ENCODE measurements around the gene LENG8. TPM values are rescaled to one million over a fixed set of nuclear protein-coding genes. Genes with fewer than 3 reads are reported as not detected.
A peak's percentile ranks its signal among the peaks of the same experiment; 100 is the strongest.

Gene LENG8
- total RNA-seq, 1 donor from 2014 or later: 209 TPM

DNA sequence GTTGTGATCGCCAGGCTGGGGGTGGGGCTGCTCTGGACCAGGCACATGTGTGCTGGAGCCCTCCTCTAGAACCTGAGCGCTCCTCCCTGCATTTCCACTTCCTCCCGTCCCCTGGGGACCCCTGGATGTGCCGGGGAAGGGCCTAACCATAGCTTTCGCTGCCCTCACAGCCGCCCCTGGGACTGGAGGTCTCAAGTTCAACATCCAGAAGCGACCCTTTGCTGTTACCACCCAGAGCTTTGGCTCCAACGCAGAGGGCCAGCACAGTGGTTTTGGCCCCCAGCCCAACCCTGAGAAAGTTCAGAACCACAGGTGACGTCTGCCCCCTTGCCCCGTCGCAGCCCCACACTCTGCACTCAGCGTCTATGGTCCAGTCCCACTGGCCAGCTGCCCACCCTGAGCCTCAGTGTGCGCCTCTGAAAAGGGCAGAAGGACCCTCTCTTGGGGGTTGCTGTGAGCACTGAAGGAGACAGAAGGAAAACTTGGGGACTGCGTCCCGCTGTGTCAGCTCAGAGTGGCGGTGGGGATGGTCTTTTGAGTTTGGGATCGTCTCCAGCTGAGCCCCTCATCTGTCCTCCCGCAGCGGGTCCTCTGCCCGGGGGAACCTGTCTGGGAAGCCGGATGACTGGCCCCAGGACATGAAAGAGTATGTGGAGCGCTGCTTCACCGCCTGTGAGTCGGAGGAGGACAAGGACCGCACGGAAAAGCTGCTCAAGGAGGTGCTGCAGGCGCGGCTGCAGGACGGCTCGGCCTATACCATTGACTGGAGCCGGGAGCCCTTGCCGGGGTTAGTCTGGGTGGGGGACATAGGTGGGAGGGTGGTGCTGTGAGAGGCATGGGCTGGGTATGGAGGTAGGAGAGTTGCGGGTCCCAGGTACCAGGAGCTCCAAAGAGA is 6.0 kb downstream of the LENG8 start:
- Mint-ChIP-seq H3K4me3 (ENCODE audit: low read depth) (no peak overlapping the region), H3K36me3 (ENCODE audit: low read depth) (peaks cover 84% of the 10 kb centered on the region), H3K9me3 (no peaks in the 10 kb centered on the region), H3K27ac (no peak overlapping the region), H3K4me1 (ENCODE audit: low read depth) (peaks cover 19% of the 10 kb centered on the region), H3K27me3 (ENCODE audit: low read depth) (no peaks in the 10 kb centered on the region)
- intact Hi-C loops (cut with micrococcal nuclease): no loop called here
- no peak for DNase-seq (ENCODE audit: low spot score)

DNA sequence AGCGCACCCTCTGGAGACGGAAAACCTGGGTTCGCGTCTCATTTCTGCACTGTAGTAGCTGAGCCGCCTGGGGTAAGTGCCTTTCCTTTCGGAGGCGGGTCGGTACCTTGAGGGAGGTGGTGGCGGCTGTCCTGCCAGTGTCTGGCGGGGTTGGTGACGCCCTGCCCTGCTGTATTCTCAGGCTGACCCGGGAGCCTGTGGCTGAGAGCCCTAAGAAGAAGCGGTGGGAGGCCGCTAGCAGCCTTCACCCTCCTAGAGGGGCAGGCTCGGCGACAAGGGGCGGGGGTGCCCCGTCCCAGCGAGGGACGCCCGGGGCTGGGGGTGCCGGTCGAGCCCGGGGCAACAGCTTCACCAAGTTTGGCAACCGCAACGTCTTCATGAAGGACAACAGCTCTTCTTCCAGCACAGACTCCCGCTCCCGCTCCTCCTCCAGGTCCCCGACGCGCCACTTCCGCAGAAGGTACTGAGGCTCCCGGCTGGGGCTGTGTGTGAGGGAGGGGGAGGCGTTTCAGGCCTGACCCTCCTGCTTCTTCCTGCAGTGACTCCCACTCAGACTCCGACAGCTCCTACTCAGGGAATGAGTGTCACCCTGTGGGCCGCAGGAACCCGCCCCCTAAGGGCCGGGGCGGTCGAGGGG is 6.9 kb downstream of the LENG8 start:
- Mint-ChIP-seq H3K36me3 (ENCODE audit: low read depth) (peaks cover 80% of the 10 kb centered on the region), H3K27me3 (ENCODE audit: low read depth) (no peaks in the 10 kb centered on the region), H3K4me3 (ENCODE audit: low read depth) (no peak overlapping the region), H3K4me1 (ENCODE audit: low read depth) (peaks cover 11% of the 10 kb centered on the region), H3K27ac (no peak overlapping the region), H3K9me3 (no peaks in the 10 kb centered on the region)
- DNase-seq (ENCODE audit: low spot score): no peak
- intact Hi-C loops (cut with micrococcal nuclease): no loop called here

DNA sequence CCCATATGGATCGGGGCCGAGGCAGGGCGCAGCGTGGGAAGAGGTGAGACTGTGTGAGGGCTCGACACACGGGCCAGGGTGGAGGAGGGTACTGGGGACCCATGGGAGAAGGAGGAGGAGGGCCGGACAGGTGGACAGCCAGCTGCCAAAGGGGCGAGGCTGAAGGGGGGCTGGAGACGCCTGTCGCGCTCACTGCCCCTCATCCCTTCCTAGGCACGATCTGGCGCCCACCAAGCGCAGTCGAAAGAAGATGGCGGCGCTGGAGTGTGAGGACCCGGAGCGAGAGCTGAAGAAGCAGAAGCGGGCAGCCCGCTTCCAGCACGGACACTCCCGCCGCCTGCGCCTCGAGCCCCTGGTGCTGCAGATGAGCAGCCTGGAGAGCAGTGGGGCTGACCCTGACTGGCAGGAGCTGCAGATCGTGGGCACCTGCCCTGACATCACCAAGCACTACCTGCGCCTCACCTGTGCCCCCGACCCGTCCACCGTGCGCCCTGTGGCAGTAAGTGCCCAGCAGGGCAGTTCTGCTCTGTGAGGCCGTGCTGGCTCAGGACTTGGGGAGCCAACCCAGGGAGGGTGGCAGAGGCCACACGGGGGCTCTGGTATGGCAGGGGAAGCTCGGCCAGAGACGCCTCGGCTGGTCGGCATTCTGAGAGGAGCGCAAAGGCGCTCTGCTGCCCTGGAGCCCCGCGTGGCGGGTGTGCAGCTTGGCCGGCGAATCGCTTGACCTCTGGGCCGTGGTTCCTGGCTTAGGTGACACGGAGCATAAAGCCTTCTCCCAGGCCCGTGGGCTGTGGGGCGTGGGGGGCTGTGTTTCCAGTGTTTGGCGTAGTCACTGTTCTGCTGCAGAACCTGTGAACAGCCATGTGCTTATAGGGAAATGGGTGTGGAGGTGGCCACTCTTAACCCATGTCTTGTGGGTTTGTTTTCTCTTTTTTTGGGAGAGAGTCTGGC is 7.7 kb downstream of the LENG8 start:
- no peak for DNase-seq (ENCODE audit: low spot score)
- Mint-ChIP-seq H3K36me3 (ENCODE audit: low read depth) (peaks cover 78% of the 10 kb centered on the region), H3K4me3 (ENCODE audit: low read depth) (no peak overlapping the region), H3K27me3 (ENCODE audit: low read depth) (no peaks in the 10 kb centered on the region), H3K27ac (no peak overlapping the region), H3K4me1 (ENCODE audit: low read depth) (peaks cover 6% of the 10 kb centered on the region), H3K9me3 (no peaks in the 10 kb centered on the region)
- intact Hi-C loops (cut with micrococcal nuclease): no loop called here

DNA sequence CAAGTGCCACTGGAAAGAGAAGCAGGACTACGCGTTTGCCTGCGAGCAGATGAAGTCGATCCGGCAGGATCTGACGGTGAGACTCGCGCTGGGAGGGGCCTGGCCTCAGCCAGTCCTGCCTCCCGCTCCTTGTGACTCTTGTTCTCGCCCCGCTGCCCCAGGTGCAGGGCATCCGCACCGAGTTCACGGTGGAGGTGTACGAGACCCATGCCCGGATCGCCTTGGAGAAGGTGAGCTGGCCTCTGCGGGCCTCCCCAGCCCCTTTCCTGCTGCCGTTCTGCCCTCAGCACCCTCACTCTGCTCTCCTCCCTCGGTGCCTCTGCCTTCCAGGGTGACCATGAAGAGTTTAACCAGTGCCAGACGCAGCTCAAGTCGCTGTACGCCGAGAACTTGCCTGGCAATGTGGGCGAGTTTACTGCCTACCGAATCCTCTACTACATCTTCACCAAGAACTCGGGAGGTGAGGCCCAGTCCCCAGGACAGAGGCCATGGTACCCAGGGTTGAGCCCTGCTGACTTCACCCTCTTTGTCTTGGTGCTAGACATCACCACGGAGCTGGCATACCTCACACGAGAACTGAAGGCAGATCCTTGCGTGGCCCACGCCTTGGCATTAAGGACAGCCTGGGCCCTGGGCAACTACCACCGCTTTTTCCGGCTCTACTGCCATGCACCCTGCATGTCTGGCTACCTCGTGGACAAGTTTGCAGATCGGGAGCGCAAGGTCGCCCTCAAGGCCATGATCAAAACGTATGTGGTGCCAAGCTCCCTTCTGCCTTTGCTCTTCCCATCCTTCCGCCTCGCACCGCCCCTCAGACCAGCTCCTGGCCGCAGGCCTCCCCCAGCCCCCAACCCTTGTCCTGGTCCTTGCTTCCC is 9.0 kb downstream of the LENG8 start:
- Mint-ChIP-seq H3K4me1 (ENCODE audit: low read depth) (peaks cover 3% of the 10 kb centered on the region), H3K4me3 (ENCODE audit: low read depth) (no peak overlapping the region), H3K27ac (no peak overlapping the region), H3K27me3 (ENCODE audit: low read depth) (no peaks in the 10 kb centered on the region), H3K36me3 (ENCODE audit: low read depth) (peaks cover 69% of the 10 kb centered on the region), H3K9me3 (no peaks in the 10 kb centered on the region)
- intact Hi-C loops (cut with micrococcal nuclease): no loop called here
- no peak for DNase-seq (ENCODE audit: low spot score)

DNA sequence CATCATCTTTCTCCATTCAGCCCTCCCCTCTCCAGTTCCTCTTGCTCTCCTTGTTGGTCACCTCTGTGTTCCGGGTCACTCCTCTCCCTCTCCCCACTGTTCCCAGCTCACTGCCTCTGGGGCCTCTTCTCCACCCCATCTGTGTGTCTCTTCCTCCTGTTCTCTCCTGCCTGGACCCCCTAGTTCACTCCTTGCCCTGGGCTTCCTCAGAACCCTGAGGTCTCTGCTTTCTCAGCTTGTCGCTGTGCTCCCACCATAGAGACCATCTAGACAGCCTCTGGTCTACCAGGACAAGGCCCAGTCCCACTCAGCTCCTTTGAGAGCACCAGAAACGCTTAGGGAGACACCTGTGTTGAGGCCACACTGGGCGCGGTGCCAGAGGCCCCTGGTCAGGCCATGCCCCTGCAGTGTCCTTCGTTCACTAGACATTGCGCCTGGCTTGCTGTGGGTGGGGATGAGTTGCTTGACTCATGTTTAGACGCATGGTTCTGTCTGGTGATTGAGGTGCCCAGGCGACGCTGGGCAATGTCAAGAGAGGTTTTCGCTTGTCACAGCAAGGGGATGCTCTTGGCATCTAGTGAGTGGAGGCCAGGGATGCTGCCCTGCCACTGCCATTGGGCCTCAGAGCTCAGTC is 9.8 kb downstream of the LENG8 start:
- H3K4me1 Mint-ChIP-seq (ENCODE audit: low read depth): peaks cover 3% of the 10 kb centered on the region
- DNase-seq (ENCODE audit: low spot score): no peak
- intact Hi-C loops (cut with micrococcal nuclease): no loop called here
- no peak overlapping the region for H3K27ac Mint-ChIP-seq
- peaks cover 62% of the 10 kb centered on the region for H3K36me3 Mint-ChIP-seq (ENCODE audit: low read depth)
- H3K27me3 Mint-ChIP-seq (ENCODE audit: low read depth): no peaks in the 10 kb centered on the region
- no peak overlapping the region for H3K4me3 Mint-ChIP-seq (ENCODE audit: low read depth)
- no peaks in the 10 kb centered on the region for H3K9me3 Mint-ChIP-seq

DNA sequence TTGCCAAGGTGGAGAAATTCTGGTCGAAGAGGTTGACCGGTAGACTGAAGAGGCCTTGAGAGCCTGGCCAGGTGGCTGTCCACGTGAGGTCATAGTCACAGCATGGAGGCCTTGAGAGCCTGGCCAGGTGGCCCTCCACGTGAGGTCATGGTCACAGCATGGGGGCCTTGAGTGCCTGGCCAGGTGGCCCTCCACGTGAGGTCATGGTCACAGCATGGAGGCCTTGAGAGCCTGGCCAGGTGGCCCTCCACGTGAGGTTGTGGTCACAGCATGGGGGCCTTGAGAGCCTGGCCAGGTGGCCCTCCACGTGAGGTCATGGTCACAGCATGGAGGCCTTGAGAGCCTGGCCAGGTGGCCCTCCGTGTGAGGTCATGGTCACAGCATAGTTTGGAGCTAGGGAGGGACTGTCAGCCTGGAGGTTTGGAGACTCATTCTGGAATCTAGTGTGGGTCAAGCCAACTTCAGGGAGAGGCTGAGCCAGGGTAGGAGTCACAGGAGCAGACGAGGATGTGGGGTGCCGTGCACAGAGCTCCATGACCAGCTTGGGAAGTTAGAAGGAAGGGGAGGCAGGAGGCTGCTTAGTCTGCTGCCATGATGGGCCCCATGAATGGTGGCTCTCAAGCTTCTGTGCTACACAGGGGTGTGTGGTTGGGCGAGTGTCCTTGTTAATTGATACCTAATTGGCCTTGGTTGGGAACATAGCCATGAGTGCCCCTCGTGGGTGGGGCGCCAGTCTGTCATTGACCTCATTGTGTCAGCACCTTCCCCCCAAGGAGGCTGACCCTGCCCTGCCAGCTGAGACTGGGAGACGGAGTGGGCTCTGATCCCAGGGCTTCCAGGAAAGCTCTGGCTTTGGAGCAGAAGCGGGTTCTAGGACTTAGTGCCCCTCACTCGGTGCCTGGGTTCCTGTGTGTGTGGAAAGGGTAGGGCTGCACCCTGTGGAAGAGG is 10.6 kb downstream of the LENG8 start:
- DNase-seq (ENCODE audit: low spot score): no peak
- Mint-ChIP-seq H3K27me3 (ENCODE audit: low read depth) (no peaks in the 10 kb centered on the region), H3K9me3 (no peaks in the 10 kb centered on the region), H3K36me3 (ENCODE audit: low read depth) (peaks cover 54% of the 10 kb centered on the region), H3K4me1 (ENCODE audit: low read depth) (peaks cover 7% of the 10 kb centered on the region), H3K4me3 (ENCODE audit: low read depth) (peak overlapping the region; percentile 0), H3K27ac (no peak overlapping the region)
- intact Hi-C loops (cut with micrococcal nuclease): loop anchor here (5.0 to 10.0 kb wide), 6 partner anchors 357 to 1163 kb away; partner anchors contain the start of genes KMT5C, MYADM, NDUFA3 and OSCAR

DNA sequence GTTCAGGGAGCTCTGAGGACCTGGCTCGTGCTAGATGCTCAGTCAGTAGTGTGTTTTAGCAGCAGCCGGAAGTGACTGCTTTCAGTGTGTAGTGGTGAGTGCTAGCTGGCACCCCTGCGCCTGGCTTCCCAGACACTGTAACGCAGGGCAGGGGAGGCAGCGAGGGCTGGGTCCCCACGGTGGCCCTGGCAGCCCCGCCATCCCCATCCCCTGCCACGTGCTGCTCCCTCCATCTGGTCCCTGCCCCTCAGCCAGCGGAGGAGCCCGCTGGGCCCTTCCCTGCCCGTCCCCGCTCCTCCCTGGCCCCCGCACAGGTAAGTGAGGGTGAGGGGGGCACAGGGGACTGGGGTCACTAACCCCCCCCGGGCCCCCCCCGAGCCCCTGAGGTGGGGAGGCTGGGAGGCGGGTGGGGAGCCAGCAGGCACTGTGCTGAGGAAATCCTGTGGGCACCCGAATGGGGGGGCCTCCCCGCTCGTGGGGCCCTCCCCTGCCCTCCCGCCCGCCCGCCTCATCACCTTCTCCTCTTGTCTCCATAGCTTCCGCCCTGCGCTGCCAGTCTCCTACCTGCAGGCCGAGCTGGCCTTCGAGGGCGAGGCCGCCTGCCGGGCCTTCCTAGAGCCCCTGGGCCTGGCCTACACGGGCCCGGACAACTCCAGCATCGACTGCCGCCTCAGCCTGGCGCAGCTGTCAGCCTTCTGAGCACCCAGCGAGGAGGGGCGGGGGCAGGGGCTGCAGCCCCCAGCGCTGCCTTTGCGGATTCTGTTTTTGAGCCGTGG is 11.4 kb downstream of the LENG8 start:
- Mint-ChIP-seq H3K27me3 (ENCODE audit: low read depth) (peaks cover 2% of the 10 kb centered on the region), H3K36me3 (ENCODE audit: low read depth) (peaks cover 45% of the 10 kb centered on the region), H3K4me3 (ENCODE audit: low read depth) (no peak overlapping the region), H3K4me1 (ENCODE audit: low read depth) (peaks cover 10% of the 10 kb centered on the region), H3K27ac (no peak overlapping the region), H3K9me3 (no peaks in the 10 kb centered on the region)
- intact Hi-C loops (cut with micrococcal nuclease): loop anchor here (5.0 to 10.0 kb wide), 6 partner anchors 358 to 1162 kb away; partner anchors contain the start of genes KMT5C, MYADM, NDUFA3 and OSCAR
- DNase-seq (ENCODE audit: low spot score): no peak

DNA sequence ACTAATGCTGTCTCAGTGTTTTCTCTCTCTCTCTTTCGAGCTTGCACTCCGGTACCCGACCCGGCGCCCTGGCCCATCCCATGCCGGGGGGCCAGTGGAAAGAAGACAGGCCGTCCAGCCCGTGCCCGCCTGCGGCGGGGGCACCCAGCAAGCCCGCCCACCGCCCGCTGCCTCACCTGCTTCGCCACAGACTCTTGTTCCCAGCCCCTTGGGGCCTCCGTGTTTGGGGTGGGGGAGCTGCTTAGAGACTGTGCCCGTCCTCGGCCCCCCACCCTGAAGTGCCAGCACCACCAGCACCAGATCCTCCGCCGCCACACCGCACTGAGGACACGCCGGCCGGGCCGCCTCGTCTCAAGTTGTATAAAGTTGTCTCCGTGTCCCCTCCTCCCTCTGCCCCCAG is 12.2 kb downstream of the LENG8 start:
- intact Hi-C loops (cut with micrococcal nuclease): loop anchor here (5.0 to 10.0 kb wide), 6 partner anchors 359 to 1161 kb away; partner anchors contain the start of genes KMT5C, MYADM, NDUFA3 and OSCAR
- Mint-ChIP-seq H3K27me3 (ENCODE audit: low read depth) (peaks cover 2% of the 10 kb centered on the region), H3K36me3 (ENCODE audit: low read depth) (peaks cover 39% of the 10 kb centered on the region), H3K4me3 (ENCODE audit: low read depth) (peak overlapping the region; percentile 70), H3K9me3 (no peaks in the 10 kb centered on the region), H3K4me1 (ENCODE audit: low read depth) (peaks cover 12% of the 10 kb centered on the region), H3K27ac (no peak overlapping the region)
- no peak for DNase-seq (ENCODE audit: low spot score)

DNA sequence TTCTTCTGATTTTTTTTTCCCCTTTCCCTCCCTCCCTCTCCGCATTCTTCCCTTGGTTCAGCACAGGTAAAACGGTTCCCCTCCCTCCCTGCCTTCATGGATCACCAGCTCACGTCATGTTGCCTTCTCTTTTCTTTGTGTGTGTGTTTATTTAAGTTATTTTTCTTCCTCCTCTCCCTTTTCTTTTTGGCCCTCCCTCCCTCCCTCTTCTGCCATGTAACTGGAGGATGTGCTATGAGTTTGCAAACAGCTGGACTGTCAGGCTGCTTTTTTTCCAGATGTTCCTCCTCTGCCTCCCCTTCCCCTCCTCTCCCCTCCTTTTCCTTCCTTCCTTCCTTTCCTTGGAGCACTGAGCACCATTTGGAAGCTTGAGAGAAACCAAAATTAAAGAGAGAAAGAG is 12.6 kb downstream of the LENG8 start:
- Mint-ChIP-seq H3K9me3 (no peaks in the 10 kb centered on the region), H3K4me3 (ENCODE audit: low read depth) (peak overlapping the region; percentile 70), H3K4me1 (ENCODE audit: low read depth) (peaks cover 12% of the 10 kb centered on the region), H3K27ac (no peak overlapping the region), H3K27me3 (ENCODE audit: low read depth) (peaks cover 2% of the 10 kb centered on the region), H3K36me3 (ENCODE audit: low read depth) (peaks cover 36% of the 10 kb centered on the region)
- no peak for DNase-seq (ENCODE audit: low spot score)
- intact Hi-C loops (cut with micrococcal nuclease): loop anchor here (5.0 to 10.0 kb wide), 6 partner anchors 359 to 1161 kb away; partner anchors contain the start of genes KMT5C, MYADM, NDUFA3 and OSCAR

DNA sequence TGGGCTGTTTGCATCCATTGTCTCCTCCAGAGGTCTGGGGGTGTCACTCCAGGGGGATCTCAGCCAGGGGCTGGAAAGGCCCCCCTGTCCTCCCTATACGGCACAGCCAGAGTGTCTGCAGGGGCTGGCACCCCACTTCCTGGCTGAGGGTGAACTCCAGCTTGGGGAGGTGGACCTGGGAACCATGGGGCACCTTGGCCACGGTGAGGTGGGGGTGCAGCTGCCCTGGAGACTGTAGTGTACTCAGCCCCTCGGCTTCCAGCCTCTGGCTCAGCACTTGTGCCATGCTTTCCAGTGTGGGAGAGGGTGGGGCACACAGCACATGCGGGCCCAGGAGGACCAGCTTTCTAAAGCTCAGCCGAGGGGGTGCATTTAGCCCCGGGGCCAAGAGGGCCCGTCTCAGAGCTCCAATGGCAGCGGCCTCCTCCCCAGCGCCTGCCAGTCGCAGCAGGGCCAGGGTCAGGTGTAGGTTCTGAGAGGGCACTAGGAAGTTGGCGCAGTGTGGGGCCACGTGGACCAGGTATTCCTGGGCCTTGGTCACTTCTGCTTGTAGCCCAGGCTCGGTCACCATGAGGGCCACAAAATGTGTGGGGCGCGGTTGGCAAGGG is 13.2 kb downstream of the LENG8 start:
- peak overlapping the region; percentile 70 for H3K4me3 Mint-ChIP-seq (ENCODE audit: low read depth)
- H3K9me3 Mint-ChIP-seq: no peaks in the 10 kb centered on the region
- intact Hi-C loops (cut with micrococcal nuclease): loop anchor here (5.0 to 10.0 kb wide), 6 partner anchors 360 to 1160 kb away; partner anchors contain the start of genes KMT5C, MYADM, NDUFA3 and OSCAR
- peaks cover 36% of the 10 kb centered on the region for H3K36me3 Mint-ChIP-seq (ENCODE audit: low read depth)
- peaks cover 12% of the 10 kb centered on the region for H3K4me1 Mint-ChIP-seq (ENCODE audit: low read depth)
- peaks cover 4% of the 10 kb centered on the region for H3K27me3 Mint-ChIP-seq (ENCODE audit: low read depth)
- no peak for DNase-seq (ENCODE audit: low spot score)
- H3K27ac Mint-ChIP-seq: no peak overlapping the region
